H9 (cell line): Measurements from ENCODE around the gene ILDR1. TPM values are rescaled to one million over a fixed set of nuclear protein-coding genes. Genes with fewer than 3 reads are reported as not detected.

Experiments
- DNase-seq: peaks from one replicate; pipeline ENCODE4 v3.0.0-alpha.2; 2017
- H2AFZ ChIP-seq: one replicate; pipeline ENCODE4 v1.6.1; 2013; ENCODE audit warnings: mild to moderate bottlenecking, low read length, control low read depth, moderate library complexity
- H2AK5ac ChIP-seq: 2 replicates; pipeline ENCODE4 v1.6.1; 2013; ENCODE audit warnings: low read length, control low read depth, mixed read lengths; ENCODE audit not compliant: insufficient read length
- H2BK120ac ChIP-seq: one replicate; pipeline ENCODE4 v1.6.1; 2013; ENCODE audit warnings: low read depth, mild to moderate bottlenecking, low read length, control low read depth, inconsistent platforms; ENCODE audit not compliant: poor library complexity, severe bottlenecking
- H2BK12ac ChIP-seq: 2 replicates; pipeline ENCODE4 v1.6.1; 2013; ENCODE audit warnings: low read length, control low read depth, mixed read lengths, low read depth; ENCODE audit not compliant: insufficient read length
- H2BK15ac ChIP-seq: 2 replicates; pipeline ENCODE4 v1.6.1; 2013; ENCODE audit warnings: low read depth, low read length, control low read depth
- H2BK20ac ChIP-seq: one replicate; pipeline ENCODE4 v1.6.1; 2013; ENCODE audit warnings: low read depth, mild to moderate bottlenecking, low read length, control low read depth, inconsistent platforms; ENCODE audit not compliant: poor library complexity, severe bottlenecking
- H2BK5ac ChIP-seq: 2 replicates; pipeline ENCODE4 v1.6.1; 2013; ENCODE audit warnings: low read length, control low read depth, mixed read lengths; ENCODE audit not compliant: insufficient read length
- H3K14ac ChIP-seq: 2 replicates; pipeline ENCODE4 v1.6.1; 2013; ENCODE audit warnings: low read length, control low read depth; ENCODE audit not compliant: insufficient read depth
- H3K18ac ChIP-seq: 2 replicates; pipeline ENCODE4 v1.6.1; 2013; ENCODE audit warnings: low read depth, mild to moderate bottlenecking, mixed read lengths, low read length, control low read depth; ENCODE audit not compliant: insufficient read length
- H3K23ac ChIP-seq: 2 replicates; pipeline ENCODE4 v1.6.1; 2013; ENCODE audit warnings: low read length, control low read depth, mixed read lengths, low read depth; ENCODE audit not compliant: insufficient read length
- H3K23me2 ChIP-seq: 2 replicates; pipeline ENCODE4 v1.6.1; 2013; ENCODE audit warnings: low read depth, mild to moderate bottlenecking, mixed read lengths, low read length, control low read depth; ENCODE audit not compliant: insufficient read length, poor library complexity, severe bottlenecking
- H3K27ac ChIP-seq: 2 replicates; pipeline ENCODE4 v1.5.1; 2013; ENCODE audit warnings: low read length, control low read depth, mixed read lengths, low read depth; ENCODE audit not compliant: insufficient read length
- H3K27me3 ChIP-seq: 2 replicates; pipeline ENCODE4 v1.6.1; 2013; ENCODE audit warnings: low read length, control low read depth, inconsistent platforms; ENCODE audit not compliant: insufficient read depth
- H3K4ac ChIP-seq: 2 replicates; pipeline ENCODE4 v1.6.1; 2013; ENCODE audit warnings: low read depth, mild to moderate bottlenecking, control low read depth, inconsistent platforms, low read length, moderate library complexity
- H3K4me1 ChIP-seq: 2 replicates; pipeline ENCODE4 v1.6.1; 2013; ENCODE audit warnings: low read length, control low read depth, inconsistent platforms; ENCODE audit not compliant: insufficient read depth
- H3K4me2 ChIP-seq: 2 replicates; pipeline ENCODE4 v1.6.1; 2013; ENCODE audit warnings: low read length, control low read depth, mixed read lengths; ENCODE audit not compliant: insufficient read length, insufficient read depth
- H3K56ac ChIP-seq: 2 replicates; pipeline ENCODE4 v1.6.1; 2013; ENCODE audit warnings: low read depth, mild to moderate bottlenecking, mixed read lengths, low read length, control low read depth; ENCODE audit not compliant: insufficient read length
- H3K79me1 ChIP-seq: 2 replicates; pipeline ENCODE4 v1.6.1; 2013; ENCODE audit warnings: low read depth, mild to moderate bottlenecking, moderate library complexity, low read length, control low read depth, inconsistent platforms; ENCODE audit not compliant: insufficient read depth, poor library complexity, severe bottlenecking
- H3K79me2 ChIP-seq: 2 replicates; pipeline ENCODE4 v1.6.1; 2013; ENCODE audit warnings: low read length, control low read depth, inconsistent platforms; ENCODE audit not compliant: insufficient read depth
- H3K9ac ChIP-seq: 2 replicates; pipeline ENCODE4 v1.6.1; 2013; ENCODE audit warnings: low read length, control low read depth, mixed read lengths; ENCODE audit not compliant: insufficient read length; ENCODE audit errors: extremely low read depth
- H3K9me3 ChIP-seq: one replicate; pipeline ENCODE4 v1.6.1; 2013; ENCODE audit warnings: low read depth, low read length, inconsistent platforms; ENCODE audit not compliant: control insufficient read depth
- H3T11ph ChIP-seq: one replicate; pipeline ENCODE4 v1.6.1; 2013; ENCODE audit warnings: mild to moderate bottlenecking, low read length, control low read depth, inconsistent platforms
- H4K20me1 ChIP-seq: one replicate; pipeline ENCODE4 v1.6.1; 2013; ENCODE audit not compliant: control insufficient read depth, insufficient read length, insufficient read depth
- H4K5ac ChIP-seq: 2 replicates; pipeline ENCODE4 v1.6.1; 2013; ENCODE audit warnings: low read depth, mild to moderate bottlenecking, mixed read lengths, low read length, control low read depth; ENCODE audit not compliant: insufficient read length
- H4K8ac ChIP-seq: replicated peaks from 2 replicates; pipeline ENCODE4 v1.6.1; 2013; ENCODE audit warnings: low read length, control low read depth, mixed read lengths, low read depth; ENCODE audit not compliant: insufficient read length
- H4K91ac ChIP-seq: 2 replicates; pipeline ENCODE4 v1.6.1; 2013; ENCODE audit warnings: low read depth, mild to moderate bottlenecking, moderate library complexity, mixed read lengths, low read length, control low read depth; ENCODE audit not compliant: insufficient read length
- H3K27ac Mint-ChIP-seq, 3 experiments: 2 replicates in 2 of 3; 3 replicates in 1 of 3; pipeline ENCODE4 v1.8.0; 2020 to 2021; ENCODE audit warnings: mixed read lengths in 3 of 3, mild to moderate bottlenecking in 1 of 3, moderate library complexity in 1 of 3
- H3K27me3 Mint-ChIP-seq: 2 replicates; pipeline ENCODE4 v1.8.0; 2021; ENCODE audit warnings: low read depth, mild to moderate bottlenecking, moderate library complexity, mixed read lengths
- H3K36me3 Mint-ChIP-seq, 3 experiments: 2 replicates in 2 of 3; 3 replicates in 1 of 3; pipeline ENCODE4 v1.8.0; 2020 to 2021; ENCODE audit warnings: low read depth in 3 of 3, mixed read lengths in 3 of 3; ENCODE audit not compliant: insufficient read depth in 1 of 3
- H3K4me1 Mint-ChIP-seq, 2 experiments: 2 replicates each; pipeline ENCODE4 v1.8.0; 2020; ENCODE audit warnings: mixed read lengths in 2 of 2
- H3K4me3 Mint-ChIP-seq, 2 experiments: 2 replicates in 1 of 2; 3 replicates in 1 of 2; pipeline ENCODE4 v1.8.0; 2020 to 2021; ENCODE audit warnings: mild to moderate bottlenecking in 2 of 2, mixed read lengths in 2 of 2, moderate library complexity in 1 of 2
- H3K9me3 Mint-ChIP-seq, 2 experiments: 2 replicates in 1 of 2; 3 replicates in 1 of 2; pipeline ENCODE4 v1.8.0; 2020; ENCODE audit warnings: mild to moderate bottlenecking in 2 of 2, mixed read lengths in 2 of 2, moderate library complexity in 1 of 2
- CTCF ChIP-seq: fragments of 200-600 bp; sonication (generic); conservative IDR thresholded peaks from 3 replicates; pipeline ENCODE4 v1.8.0; 2021; ENCODE audit warnings: antibody characterized with exemption, mild to moderate bottlenecking
- total RNA-seq: library from RNA; stranded (reverse); gene quantifications from 2 replicates; pipeline ENCODE4 v1.2.1, GENCODE V29; 2021

The ILDR1 gene
- total RNA-seq, 1 experiment from 2014 or later, result 0.68 TPM

- no peak overlapping the region for H3K9ac ChIP-seq
- H3T11ph ChIP-seq, result no peak overlapping the region
- no peak overlapping the region for H3K27ac ChIP-seq
- H3K56ac ChIP-seq, result no peak overlapping the region
- no peak overlapping the region for H2BK5ac ChIP-seq
- no peak for TF ChIP-seq CTCF
- H3K27me3 ChIP-seq, result no peaks in the 10 kb centered on the region
- H2BK12ac ChIP-seq, result no peak overlapping the region
- H3K18ac ChIP-seq, result no peak overlapping the region
- peaks cover 5 to 10% of the 10 kb centered on the region in 2 experiments; a peak in 3 of 4 replicates for H3K4me1 Mint-ChIP-seq
- peaks cover 2 to 5% (median 2%) of the 10 kb centered on the region in 3 experiments; a peak in 5 of 7 replicates for H3K36me3 Mint-ChIP-seq
- H2BK120ac ChIP-seq, result no peak overlapping the region
- H3K23ac ChIP-seq, result no peak overlapping the region
- H3K4ac ChIP-seq, result no peak overlapping the region
- H3K79me2 ChIP-seq, result no peaks in the 10 kb centered on the region
- H2AFZ ChIP-seq, result no peak overlapping the region
- H4K91ac ChIP-seq, result no peak overlapping the region
- no peak overlapping the region for H4K8ac ChIP-seq
- H3K4me1 ChIP-seq, result no peaks in the 10 kb centered on the region; the same call in 1 of the 2 replicates
- no peaks in the 10 kb centered on the region for H3K79me1 ChIP-seq
- no peak for DNase-seq
- no peak overlapping the region for H2AK5ac ChIP-seq
- no peak overlapping the region for H3K14ac ChIP-seq
- H3K9me3 Mint-ChIP-seq, result peaks cover 3 to 14% of the 10 kb centered on the region in 2 experiments; a peak in 4 of 5 replicates
- H3K27me3 Mint-ChIP-seq, result no peaks in the 10 kb centered on the region; the same call in none of the 2 replicates
- no peak overlapping the region for H2BK20ac ChIP-seq
- H3K4me3 Mint-ChIP-seq, result no peak overlapping the region
- no peaks in the 10 kb centered on the region for H3K23me2 ChIP-seq
- no peak overlapping the region for H3K4me2 ChIP-seq
- no peaks in the 10 kb centered on the region for H4K20me1 ChIP-seq
- no peak overlapping the region for H4K5ac ChIP-seq
- H3K27ac Mint-ChIP-seq, result no peak overlapping the region
- H3K9me3 ChIP-seq, result no peaks in the 10 kb centered on the region
- H2BK15ac ChIP-seq, result no peak overlapping the region
Measured at GRCh38 chr3:121962443-121962842, 59.6 kb downstream of the ILDR1 start.
